ENCODE measurements around the gene SYAP1. TPM values are rescaled to one million over a fixed set of nuclear protein-coding genes. Genes with fewer than 3 reads are reported as not detected.

The SYAP1 gene, protein sequence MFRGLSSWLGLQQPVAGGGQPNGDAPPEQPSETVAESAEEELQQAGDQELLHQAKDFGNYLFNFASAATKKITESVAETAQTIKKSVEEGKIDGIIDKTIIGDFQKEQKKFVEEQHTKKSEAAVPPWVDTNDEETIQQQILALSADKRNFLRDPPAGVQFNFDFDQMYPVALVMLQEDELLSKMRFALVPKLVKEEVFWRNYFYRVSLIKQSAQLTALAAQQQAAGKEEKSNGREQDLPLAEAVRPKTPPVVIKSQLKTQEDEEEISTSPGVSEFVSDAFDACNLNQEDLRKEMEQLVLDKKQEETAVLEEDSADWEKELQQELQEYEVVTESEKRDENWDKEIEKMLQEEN
- total RNA-seq (2014; rRNA removed; shearing (Covaris generic)): 26.0 and 34.6 TPM in 2 replicates

DNA sequence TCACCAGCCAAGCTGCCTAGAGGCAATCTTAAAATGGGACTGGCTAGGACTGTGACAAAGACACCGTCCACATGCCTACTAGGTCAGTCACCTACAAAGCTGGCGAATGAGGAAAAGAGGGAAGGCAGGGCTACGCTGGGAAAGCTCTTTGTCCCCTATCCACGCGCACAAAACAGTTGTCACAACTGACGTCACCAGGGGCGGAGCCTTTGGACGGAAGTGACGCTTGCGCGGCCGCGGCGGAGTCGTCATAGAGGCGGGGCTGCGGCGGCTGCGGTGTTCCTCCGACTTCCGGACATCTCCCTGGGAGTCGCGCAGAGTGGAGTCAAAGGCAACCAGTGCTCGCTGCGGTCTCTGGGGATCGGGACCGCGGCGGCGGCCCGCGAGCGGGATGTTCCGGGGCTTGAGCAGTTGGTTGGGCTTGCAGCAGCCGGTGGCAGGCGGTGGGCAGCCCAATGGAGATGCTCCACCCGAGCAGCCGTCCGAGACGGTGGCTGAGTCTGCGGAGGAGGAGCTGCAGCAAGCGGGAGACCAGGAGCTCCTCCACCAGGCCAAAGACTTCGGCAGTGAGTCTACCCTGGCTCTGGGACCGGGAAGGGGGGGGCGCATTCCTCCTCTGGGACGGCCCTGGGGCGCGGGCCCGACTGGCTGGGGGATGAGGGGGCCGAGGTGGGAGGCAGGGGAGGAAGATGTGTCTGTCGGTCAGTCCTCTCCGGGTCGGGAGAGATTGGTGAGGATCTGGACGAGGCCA lies at the start of gene SYAP1:
Gene SYAP1, plus strand, starts transcription at position 279 of the 751 bp plus-strand sequence. Its CDS starts 113 bp downstream, at position 392.
- H3K4me3 ChIP-seq: peak within 1 kb of the TSS; percentile 72
- no peaks in the 10 kb centered on the region for H3K36me3 ChIP-seq
- peak; percentile 93 to 94 for DNase-seq (ENCODE audit: low read depth in 1 of 2, low spot score in 2 of 2)
- H3K9me3 ChIP-seq (replicated peaks): no peaks in the 10 kb centered on the region
- H3K4me1 ChIP-seq (replicated peaks): peaks cover 12% of the 10 kb centered on the region
- no peaks in the 10 kb centered on the region for H3K27me3 ChIP-seq (replicated peaks)
- peak within 1 kb of the TSS; percentile 96 for H3K27ac ChIP-seq

DNA sequence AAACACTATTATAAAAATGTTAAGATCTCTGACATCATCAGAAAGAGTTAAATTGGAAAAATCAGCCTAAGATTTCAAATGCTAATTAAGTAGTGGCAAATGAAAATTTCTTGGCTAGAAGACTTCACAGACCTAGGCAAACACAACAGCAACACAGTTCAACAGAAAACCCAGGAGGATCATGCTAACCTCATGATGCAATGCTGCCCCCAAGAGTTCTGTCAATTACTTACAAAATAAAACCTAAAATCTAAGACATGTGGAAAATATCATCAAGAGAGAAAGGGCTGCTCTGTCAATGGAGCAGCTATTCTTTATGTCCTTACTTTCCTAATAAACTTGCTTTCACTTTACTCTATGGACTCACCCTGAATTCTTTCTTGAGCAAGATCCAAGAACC lies 48.4 kb upstream of the SYAP1 start:
- Histone ChIP-seq H3K4me1 (replicated peaks) (peaks cover 17% of the 10 kb centered on the region), H3K36me3 (no peaks in the 10 kb centered on the region), H3K9me3 (replicated peaks) (no peaks in the 10 kb centered on the region), H3K27ac (no peak overlapping the region), H3K27me3 (replicated peaks) (no peaks in the 10 kb centered on the region), H3K4me3 (no peak overlapping the region)
- DNase-seq (ENCODE audit: low read depth in 1 of 2, low spot score in 2 of 2): peak in 1 of 2 experiments; percentile 49

DNA sequence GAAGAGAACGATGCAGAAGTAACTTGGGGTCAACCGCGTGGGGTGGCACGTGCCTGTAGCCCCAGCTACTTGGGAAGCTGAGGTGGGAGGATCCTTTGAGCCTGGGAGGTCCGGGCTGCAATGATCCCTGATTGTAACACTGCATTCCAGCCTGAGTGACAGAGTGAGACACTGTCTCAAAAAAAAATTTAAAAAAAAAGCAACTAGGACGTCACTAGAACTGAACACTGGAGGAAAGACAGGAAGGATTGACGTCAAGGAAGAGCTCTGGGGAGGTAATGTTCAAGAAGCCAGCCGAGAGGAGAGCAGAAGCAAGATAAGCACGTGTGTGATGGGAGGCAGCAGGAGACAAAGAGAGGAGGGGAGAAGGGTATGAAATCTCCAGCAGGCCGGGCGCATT lies 40.7 kb upstream of the SYAP1 start:
- Histone ChIP-seq H3K9me3 (replicated peaks) (no peaks in the 10 kb centered on the region), H3K36me3 (no peaks in the 10 kb centered on the region), H3K27ac (no peak overlapping the region), H3K27me3 (replicated peaks) (no peaks in the 10 kb centered on the region), H3K4me3 (no peak overlapping the region), H3K4me1 (replicated peaks) (no peaks in the 10 kb centered on the region)
- no peak for DNase-seq (ENCODE audit: low read depth in 1 of 2, low spot score in 2 of 2)

- H3K9me3 ChIP-seq (replicated peaks): no peaks in the 10 kb centered on the region
Measured at GRCh38 chrX:16683007-16683664, 36.3 kb upstream of the SYAP1 start.

GRCh38 chrX:16687514-16687913 lies 31.9 kb upstream of the SYAP1 start:
- no peak overlapping the region for H3K4me3 ChIP-seq
- H3K9me3 ChIP-seq (replicated peaks): no peaks in the 10 kb centered on the region
- no peaks in the 10 kb centered on the region for H3K4me1 ChIP-seq (replicated peaks)
- H3K27me3 ChIP-seq (replicated peaks): no peaks in the 10 kb centered on the region
- no peaks in the 10 kb centered on the region for H3K36me3 ChIP-seq
- no peak overlapping the region for H3K27ac ChIP-seq
- DNase-seq (ENCODE audit: low read depth in 1 of 2, low spot score in 2 of 2): no peak

More at GRCh38 chrX:16683007-16683664, 36.3 kb upstream of the SYAP1 start:
- H3K4me1 ChIP-seq (replicated peaks): no peaks in the 10 kb centered on the region
- no peaks in the 10 kb centered on the region for H3K27me3 ChIP-seq (replicated peaks)
- DNase-seq (ENCODE audit: low read depth in 1 of 2, low spot score in 2 of 2): no peak
- no peaks in the 10 kb centered on the region for H3K36me3 ChIP-seq
- H3K4me3 ChIP-seq: no peak overlapping the region
- no peak overlapping the region for H3K27ac ChIP-seq

DNA sequence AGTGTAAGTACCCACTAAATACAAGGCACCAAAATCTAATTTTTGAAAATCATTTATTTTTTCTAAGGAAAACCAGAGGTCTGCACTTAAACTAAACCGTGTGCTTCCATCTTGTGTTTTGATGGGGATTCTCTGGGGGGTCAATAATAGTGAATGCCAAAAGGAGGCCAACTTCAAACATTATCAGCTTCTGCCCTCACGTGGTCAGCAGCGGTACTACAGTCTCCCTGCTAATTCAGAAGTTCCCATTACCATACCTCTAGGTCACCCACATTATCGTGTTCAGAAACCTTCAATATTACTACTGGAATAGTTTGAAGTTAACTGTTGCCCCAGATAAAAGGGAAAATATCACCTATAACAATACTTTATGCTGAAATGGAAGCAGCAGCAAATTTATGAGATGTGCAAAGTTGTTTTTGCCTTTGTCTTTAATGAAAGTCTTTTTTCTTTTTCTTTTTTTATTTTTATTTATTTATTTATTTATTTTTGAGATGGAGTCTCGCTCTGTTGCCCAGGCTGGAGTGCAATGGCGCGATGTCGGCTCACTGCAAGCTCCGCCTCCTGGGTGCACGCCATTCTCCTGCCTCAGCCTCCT lies 24.2 kb upstream of the SYAP1 start:
- peak; percentile 26 to 52 for DNase-seq (ENCODE audit: low read depth in 1 of 2, low spot score in 2 of 2)
- no peaks in the 10 kb centered on the region for H3K27me3 ChIP-seq (replicated peaks)

DNA sequence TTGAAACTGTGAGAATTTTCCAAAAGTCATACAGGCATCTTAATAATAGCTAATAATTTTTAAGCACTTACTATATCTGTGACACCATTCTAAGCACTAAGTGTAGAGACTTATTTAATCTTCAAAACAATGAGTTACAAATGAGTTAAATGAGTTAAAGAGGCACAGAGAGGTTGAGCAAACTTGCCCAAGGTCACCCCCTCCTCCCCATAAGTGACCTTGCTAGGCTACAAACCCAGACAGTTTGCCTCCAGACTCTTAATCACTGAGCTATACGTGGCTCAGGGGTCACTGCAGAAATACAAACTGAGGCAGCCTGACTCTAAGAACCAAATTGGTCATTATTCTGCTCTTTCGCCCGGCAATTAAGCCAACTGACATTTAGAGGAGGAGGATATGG lies 22.5 kb upstream of the SYAP1 start:
- Histone ChIP-seq H3K4me3 (no peak overlapping the region), H3K27me3 (replicated peaks) (no peaks in the 10 kb centered on the region), H3K36me3 (no peaks in the 10 kb centered on the region), H3K27ac (no peak overlapping the region), H3K4me1 (replicated peaks) (no peaks in the 10 kb centered on the region), H3K9me3 (replicated peaks) (no peaks in the 10 kb centered on the region)
- no peak for DNase-seq (ENCODE audit: low read depth in 1 of 2, low spot score in 2 of 2)

More for the DNA sequence above, 24.2 kb upstream of the SYAP1 start:
- H3K4me1 ChIP-seq (replicated peaks): no peaks in the 10 kb centered on the region
- H3K36me3 ChIP-seq: no peaks in the 10 kb centered on the region
- no peak overlapping the region for H3K27ac ChIP-seq
- no peaks in the 10 kb centered on the region for H3K9me3 ChIP-seq (replicated peaks)
- no peak overlapping the region for H3K4me3 ChIP-seq

DNA sequence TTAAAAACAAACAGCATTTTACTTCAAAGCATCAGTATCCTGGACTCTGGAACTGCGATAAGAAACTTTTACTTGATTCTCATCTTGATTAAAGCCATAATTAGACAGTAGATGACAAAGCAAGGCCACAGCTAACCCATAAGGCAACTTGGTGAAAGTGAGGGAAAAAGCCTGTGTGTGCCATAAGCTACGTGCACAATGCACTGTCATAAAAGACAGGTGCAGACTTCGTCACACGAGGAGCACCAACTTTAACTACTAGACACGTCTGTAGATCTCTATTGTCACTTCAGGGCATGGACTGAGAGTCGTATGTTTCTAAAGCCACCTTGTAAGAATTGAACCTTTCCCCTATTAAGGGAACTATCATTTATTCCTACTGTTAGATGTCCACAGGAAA lies 20.0 kb upstream of the SYAP1 start:
- no peaks in the 10 kb centered on the region for H3K36me3 ChIP-seq
- H3K4me1 ChIP-seq (replicated peaks): no peaks in the 10 kb centered on the region
- H3K27me3 ChIP-seq (replicated peaks): no peaks in the 10 kb centered on the region
- no peaks in the 10 kb centered on the region for H3K9me3 ChIP-seq (replicated peaks)
- H3K27ac ChIP-seq: no peak overlapping the region
- DNase-seq (ENCODE audit: low read depth in 1 of 2, low spot score in 2 of 2): no peak
- no peak overlapping the region for H3K4me3 ChIP-seq

DNA sequence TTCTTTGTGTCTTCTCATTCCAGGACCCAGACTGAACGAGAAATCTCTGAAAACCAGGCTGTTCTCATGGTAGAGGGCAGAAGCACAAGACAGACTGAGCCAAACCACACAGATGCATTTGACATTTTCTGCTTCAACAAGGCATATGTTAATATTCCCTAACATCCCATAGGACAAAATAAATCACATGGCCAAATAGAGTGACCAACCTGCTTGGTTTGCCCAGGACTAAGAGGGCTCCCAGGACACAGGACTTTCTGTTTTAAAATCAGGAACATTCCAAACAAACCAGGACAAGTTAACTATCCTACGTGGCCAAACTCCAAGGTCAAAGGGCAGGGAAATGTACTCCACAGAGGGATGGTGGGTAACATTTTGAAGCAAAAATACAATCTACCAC lies 18.7 kb upstream of the SYAP1 start:
- H3K27ac ChIP-seq: no peak overlapping the region
- DNase-seq (ENCODE audit: low read depth in 1 of 2, low spot score in 2 of 2): no peak
- H3K27me3 ChIP-seq (replicated peaks): no peaks in the 10 kb centered on the region
- H3K4me1 ChIP-seq (replicated peaks): no peaks in the 10 kb centered on the region
- no peak overlapping the region for H3K4me3 ChIP-seq
- H3K9me3 ChIP-seq (replicated peaks): no peaks in the 10 kb centered on the region
- no peaks in the 10 kb centered on the region for H3K36me3 ChIP-seq

DNA sequence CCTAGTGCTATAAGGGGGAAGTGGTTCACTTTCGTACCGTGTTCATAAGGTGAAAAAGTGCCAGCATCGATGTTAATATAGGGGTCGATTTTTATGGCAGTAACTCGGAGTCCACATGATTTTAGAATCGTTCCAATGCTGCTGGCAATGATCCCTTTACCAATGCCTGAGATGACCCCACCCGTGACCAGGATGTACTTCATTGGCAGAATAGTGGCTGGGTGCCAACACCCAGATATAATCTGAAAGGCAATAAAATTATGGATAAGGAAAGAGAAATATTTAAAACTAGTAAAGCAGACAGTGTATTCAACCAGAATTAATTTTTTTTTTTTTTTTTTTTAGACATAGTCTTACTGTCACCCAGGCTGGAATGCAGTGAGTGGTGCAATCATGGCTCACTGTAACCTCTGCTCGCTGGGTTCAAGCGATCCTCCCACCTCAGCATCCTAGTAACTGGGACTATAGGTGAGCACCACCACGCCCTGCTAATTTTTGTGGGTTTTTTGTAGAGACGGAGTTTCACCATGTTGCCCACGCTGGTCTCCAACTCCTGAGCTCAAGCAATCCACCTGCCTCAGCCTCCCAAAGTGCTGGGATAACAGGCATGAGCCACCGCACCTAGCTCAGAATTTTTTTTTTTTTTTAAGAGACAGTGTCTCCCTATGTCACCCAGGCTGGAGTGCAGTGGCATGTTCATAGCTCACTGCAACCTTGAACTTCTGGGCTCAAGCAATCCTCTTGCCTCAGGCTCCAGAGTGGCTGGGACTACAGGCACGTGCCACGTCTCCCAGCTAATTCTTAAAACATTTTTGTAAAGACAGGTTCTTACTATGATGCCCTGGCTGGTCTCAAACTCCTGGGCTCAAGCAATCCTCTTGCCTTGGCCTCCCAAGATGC lies 16.5 kb upstream of the SYAP1 start:
- H3K27ac ChIP-seq: no peak overlapping the region
- no peaks in the 10 kb centered on the region for H3K27me3 ChIP-seq (replicated peaks)
- no peaks in the 10 kb centered on the region for H3K9me3 ChIP-seq (replicated peaks)
- no peak overlapping the region for H3K4me3 ChIP-seq
- 0 out of 2 replicates have a peak, but pooled peaks cover 3% of the 10 kb centered on the region for H3K36me3 ChIP-seq
- H3K4me1 ChIP-seq (replicated peaks): peaks cover 4% of the 10 kb centered on the region; the same call in 1 of the 2 replicates
- DNase-seq (ENCODE audit: low read depth in 1 of 2, low spot score in 2 of 2): no peak

- H3K36me3 ChIP-seq: 0 out of 2 replicates have a peak, but pooled peaks cover 3% of the 10 kb centered on the region
- H3K9me3 ChIP-seq (replicated peaks): no peaks in the 10 kb centered on the region
- H3K4me1 ChIP-seq (replicated peaks): peaks cover 6% of the 10 kb centered on the region; the same call in 1 of the 2 replicates
- H3K27me3 ChIP-seq (replicated peaks): no peaks in the 10 kb centered on the region
- H3K27ac ChIP-seq: no peak overlapping the region
- no peak overlapping the region for H3K4me3 ChIP-seq
- no peak for DNase-seq (ENCODE audit: low read depth in 1 of 2, low spot score in 2 of 2)
Measured at GRCh38 chrX:16705370-16705769, 14.0 kb upstream of the SYAP1 start.

GRCh38 chrX:16708016-16708415 lies 11.4 kb upstream of the SYAP1 start:
- Histone ChIP-seq H3K4me1 (replicated peaks) (peaks cover 6% of the 10 kb centered on the region; the same call in 1 of the 2 replicates), H3K36me3 (0 out of 2 replicates have a peak, but pooled peaks cover 3% of the 10 kb centered on the region), H3K9me3 (replicated peaks) (no peaks in the 10 kb centered on the region), H3K4me3 (no peak overlapping the region), H3K27ac (no peak overlapping the region), H3K27me3 (replicated peaks) (no peaks in the 10 kb centered on the region)
- DNase-seq (ENCODE audit: low read depth in 1 of 2, low spot score in 2 of 2): peak in 1 of 2 experiments; percentile 16

All from SJSA1 (cell line).